NCI-H345 treated with DMSO at 0.1 percent for 48 hours (cell line): ENCODE measurements around the gene GPRIN2.
"Not testable (repeated sequence)": the region's sequence is repeated elsewhere in the genome, so short reads cannot be mapped to it uniquely, and the experiment has no call there.

Source experiments
- DNase-seq: peaks from one replicate; lab custom pipeline; 2025; ENCODE audit not compliant: unreplicated experiment; lab: John Stamatoyannopoulos, UW

GPRIN2 gene

DNA sequence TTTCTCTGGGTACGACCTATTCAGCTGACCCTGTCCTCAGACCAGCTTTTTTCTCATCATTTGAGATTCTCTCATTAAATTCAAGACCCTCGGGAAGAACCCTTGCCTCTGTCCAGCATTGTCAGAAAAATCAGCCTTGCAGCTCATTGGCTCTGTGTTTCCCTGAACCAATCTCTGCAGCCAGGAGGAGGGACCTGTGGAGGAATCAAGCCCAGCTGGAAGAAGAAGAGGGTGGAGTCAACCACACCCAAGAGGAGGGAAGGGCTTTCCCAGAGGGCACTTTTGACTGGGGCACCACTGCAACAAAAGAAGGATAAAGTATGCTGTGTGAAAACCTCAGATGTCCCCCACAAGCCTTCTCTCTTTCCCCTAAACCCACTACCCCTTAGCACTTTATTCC is 14.2 kb upstream of the GPRIN2 start:
- not testable (repeated sequence) for DNase-seq

DNA sequence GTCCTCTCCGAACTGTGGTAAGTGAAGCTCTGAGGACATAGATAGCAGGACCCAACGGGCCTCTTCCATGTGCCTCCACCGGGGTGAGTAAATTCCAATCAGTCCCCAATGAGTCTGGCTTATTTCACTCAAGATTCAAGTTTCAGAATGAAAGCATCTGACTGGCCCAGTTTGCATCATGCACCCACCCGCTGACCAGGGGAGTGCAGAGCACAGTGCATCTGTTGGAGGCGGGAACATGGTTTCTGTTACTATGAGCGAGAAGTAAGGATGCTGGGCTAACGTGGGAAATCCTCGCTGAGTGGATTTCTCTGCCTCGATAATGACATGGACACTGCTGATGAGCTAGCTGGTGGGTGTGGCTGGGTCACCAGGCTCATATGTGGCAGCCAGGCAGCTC is 10.7 kb upstream of the GPRIN2 start:
- DNase-seq: not testable (repeated sequence)

DNA sequence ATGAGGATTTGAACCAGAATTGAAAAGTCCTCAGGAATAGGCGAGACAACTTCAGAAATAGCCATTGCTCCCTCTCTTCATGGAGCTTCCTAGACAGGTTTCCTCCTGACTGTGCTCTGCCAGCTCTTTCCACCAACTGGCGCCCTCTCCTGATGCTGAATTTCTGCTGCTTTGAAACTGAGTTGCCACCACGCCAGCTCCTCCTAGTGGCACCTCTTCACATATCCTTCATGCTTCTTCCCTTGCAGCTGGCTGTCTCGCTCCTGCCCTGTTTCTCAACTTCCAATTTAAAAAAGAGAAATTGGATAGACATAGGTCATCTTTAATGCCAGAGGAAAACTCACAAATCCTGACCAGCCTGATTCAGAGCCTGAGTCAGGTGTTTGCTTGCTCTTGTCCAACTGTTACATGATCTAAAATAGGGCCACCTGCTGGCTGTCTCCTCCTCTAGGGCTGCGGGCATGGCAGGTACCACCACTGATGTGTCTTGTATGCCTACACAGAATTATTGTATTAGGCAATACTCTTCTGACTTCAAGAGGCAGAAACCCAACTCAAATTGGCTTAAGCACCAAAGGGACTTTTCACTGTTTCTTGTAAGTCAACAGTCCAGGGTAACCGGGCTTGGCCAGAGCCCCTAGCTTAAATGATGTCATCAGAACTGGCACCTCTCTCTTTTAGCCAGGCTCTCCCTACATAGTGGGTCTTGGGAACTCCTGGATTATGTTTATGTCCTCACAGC is 9.3 kb upstream of the GPRIN2 start:
- not testable (repeated sequence) for DNase-seq

DNA sequence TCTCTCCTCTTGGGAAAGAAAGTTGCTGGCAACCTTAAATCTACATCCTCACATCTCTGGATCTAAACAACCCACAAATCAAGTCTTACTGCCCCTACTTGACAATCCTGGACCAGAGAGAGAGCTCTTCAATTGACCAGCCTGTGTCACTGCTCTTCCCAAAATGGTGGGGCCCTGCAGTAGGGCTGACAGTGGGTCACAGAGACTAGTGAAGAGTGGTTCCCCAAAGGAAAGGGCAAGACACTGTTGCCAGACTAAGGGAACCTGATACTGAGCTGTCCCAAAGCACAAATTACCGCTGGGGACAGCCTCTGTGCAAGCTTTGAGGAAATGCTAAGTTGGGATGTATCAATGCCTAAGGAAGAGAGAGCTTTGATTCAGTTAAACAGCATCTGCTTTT is 4.5 kb upstream of the GPRIN2 start:
- DNase-seq: no peak

DNA sequence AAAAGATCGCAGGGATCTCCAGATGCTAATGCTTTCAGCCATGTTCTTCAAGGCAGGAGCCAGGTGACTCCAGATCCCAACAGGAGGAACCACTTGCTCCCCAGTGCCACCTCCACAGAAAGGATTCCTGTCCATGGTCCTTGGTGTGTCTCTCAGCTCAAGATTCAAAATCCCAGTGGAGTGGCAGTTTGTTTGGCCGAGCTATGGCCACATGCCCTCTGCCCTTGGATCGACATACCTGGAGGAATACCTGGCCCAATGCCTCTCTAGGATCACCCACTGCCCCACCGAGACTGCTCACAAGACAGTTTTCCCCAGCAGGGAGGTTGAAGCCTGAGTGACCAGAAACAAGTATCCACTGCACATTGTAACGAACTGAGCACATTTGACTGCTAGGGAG is 3.9 kb upstream of the GPRIN2 start:
- no peak for DNase-seq

DNA sequence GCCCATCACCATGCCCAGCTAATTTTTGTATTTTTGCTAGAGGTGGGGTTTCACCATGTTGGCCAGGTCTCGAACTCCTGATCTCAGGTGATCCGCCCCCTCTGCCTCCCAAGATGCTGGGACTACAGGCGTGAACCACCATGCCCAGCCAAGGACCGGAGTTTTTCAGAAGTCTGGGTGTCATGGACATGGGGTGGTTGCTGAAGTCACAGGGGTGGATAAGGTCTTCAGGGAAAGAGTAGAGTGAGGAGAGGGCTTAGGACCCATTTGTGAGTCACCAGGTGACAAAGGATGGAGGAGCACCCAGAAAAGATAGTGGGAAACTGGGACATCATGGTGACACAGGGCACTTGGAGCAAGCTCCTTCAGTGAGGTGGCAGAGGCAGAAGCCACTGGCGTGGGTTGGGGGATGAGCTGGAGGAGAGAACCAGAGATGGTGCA is 2.8 kb upstream of the GPRIN2 start:
- DNase-seq: no peak

DNA sequence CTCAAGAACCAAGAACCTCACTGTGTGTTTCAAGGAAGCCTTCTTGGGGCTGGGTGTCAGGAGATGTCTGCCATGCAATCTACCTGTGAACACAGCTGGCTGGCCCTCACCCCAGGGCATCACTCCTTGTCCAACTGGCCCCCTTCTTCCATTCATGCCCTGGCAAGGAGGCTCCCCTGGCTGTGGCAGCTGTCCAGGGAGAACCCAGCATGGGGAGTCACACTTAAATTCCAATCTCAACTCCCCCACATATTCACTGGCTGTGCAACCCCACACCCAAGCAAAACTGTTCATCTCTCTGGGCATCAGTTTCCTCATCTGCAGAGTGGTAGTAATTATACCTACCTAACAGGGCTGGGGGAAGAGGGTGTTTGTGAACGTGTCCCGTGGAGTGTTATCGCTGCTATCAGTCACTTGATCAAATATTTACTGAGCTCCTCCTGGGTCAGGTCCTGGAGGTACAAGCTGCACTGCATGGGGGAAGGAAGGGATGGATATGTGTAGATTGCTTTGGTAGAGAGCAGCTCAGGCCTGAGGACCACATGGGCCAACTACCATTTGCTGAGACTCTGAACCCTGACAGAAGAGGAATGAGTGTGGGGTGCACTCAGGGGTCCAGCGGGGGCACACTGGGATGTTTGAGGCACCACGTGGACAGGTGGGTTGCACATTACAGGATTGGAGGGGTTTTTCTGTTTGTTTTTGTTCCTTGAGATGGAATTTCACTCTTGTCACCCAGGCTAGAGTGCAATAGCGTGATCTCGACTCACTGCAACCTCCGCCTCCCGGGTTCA is 2.1 kb upstream of the GPRIN2 start:
- no peak for DNase-seq

DNA sequence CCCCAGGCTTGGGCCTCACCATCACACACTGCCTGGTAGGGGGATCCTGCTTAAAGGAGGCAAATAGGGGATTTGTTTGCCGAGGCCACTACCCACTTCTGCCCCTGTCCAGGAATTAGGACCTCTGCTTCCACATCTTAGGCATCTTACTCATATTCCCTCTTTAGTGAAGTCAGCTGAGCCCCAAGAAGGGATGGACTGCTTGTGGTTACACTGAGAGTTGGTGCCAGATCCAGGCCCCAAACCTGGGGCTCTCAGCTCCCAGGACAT is 1.6 kb upstream of the GPRIN2 start:
- DNase-seq: no peak

DNA sequence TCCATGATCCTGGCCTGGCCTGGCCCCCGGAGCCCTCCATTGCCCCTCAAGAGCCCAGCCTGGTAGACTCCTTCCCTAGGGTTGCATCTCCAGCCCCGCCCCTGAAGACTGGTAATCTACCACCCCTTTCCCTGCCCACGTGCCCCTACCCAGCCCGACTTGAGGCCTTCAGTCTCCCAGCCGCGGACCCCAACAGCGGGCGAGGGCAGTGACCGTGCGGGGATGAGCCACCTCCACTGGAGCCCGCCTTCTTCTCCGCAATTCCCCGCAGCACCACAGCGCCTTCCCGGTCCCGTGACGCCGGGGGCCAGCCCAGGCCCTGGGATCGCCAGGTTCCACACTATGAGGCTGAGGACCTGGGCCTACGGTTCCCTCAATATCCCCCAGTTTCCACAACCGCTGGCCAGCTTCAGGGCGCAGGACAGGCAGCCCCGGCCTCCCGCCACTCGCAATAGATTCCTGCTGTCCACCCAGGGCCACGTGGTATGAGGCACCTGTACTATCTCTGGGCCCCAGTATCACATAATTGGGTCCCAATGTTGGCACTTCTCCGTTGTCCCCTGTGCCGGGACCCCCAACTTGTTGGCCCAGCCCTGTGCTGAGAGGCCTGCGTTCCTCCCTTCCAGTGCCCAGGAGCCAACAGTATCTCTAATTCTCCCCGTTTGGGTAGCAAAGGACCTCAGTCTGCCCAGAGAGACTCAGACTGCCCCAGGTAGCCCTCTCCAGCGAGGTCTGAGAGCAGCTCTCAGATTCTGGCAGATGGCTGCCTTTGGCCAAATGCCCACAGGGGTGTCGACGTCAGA is 1.1 kb upstream of the GPRIN2 start:
- DNase-seq: no peak

DNA sequence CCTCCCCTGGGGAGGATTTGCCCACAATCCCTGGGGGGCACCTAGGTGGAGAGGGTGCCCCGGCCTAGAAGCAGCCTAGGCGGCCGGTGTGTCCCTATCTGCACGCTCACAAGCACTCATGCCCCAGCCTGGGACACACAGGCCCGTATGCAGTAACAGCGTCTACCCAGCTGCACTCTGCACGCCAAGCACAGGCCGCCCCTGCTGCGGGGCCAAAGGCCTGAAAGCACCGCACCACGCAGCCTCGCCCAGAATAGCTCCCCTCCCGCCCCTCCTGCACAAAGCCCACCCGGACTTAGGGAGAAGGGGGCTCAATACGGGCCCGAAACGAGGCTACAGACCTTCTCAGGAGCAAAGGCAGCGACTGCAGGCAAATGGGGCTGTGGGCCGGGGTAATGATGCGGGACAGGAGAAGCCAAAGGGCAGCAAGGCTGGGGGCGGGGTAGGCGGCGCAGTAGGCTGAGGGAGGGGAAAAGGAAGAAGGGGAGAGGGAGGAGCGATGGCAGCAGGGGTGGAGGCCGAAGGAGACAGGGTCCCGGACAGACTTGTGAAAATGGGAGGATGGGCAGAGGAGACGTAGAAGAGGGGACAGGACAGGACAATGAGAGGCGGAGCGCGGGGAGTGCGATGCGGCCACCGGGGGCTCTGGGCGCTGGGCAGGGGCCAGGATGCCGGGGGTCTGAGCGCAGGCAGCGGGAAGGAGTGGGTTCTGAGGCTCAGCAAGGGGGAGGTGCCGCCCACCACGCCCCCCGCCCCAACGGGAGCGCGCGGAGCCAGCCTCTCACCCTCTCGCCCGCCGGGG is 544 bp downstream of the GPRIN2 start:
- DNase-seq: no peak

DNA sequence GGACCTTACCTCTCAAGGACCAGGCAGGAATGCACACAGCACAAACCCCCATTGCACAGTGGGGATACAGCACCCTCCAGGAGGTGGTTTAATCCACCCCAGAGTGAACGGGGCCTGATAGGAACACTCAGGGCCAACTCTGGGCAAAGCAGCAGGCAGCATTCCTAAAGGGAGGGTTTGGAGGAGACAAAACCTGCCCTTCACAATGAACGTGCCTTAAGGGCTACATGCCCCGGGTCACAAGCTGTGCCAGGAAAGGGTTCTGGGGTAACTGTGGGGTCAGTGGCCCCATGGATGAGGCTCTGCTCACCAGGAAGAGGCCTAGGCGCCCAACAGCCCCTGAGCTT is 1.1 kb downstream of the GPRIN2 start:
- no peak for DNase-seq

DNA sequence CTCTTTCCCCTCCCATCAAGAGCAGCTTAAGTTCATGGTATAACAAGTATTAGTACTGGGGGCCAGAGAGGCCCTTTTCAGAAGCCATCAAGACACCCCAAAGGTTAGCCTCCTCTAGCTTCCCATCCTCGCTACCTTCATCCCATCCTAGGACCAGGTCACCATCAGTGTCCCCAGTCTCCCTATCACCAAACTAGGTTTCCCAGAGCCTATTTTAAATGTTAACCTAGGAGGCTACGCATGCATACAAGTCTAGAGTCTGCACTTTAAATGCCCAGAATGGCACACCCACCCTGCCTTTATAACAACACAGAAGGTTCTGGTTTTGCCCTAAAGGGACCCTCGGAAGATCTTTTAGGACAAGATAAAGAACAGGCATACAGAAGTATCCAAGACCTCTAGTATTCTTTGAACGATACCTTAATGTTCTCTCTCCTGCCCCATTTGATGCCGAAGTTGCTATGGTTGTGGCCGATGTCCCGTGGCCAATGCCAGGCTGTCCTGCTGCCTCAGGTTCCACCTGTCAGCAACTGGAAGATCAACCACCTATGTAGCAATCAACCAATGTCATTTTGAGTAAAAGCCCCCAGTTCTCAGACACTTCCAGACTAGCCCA is 2.2 kb downstream of the GPRIN2 start:
- DNase-seq: no peak

DNA sequence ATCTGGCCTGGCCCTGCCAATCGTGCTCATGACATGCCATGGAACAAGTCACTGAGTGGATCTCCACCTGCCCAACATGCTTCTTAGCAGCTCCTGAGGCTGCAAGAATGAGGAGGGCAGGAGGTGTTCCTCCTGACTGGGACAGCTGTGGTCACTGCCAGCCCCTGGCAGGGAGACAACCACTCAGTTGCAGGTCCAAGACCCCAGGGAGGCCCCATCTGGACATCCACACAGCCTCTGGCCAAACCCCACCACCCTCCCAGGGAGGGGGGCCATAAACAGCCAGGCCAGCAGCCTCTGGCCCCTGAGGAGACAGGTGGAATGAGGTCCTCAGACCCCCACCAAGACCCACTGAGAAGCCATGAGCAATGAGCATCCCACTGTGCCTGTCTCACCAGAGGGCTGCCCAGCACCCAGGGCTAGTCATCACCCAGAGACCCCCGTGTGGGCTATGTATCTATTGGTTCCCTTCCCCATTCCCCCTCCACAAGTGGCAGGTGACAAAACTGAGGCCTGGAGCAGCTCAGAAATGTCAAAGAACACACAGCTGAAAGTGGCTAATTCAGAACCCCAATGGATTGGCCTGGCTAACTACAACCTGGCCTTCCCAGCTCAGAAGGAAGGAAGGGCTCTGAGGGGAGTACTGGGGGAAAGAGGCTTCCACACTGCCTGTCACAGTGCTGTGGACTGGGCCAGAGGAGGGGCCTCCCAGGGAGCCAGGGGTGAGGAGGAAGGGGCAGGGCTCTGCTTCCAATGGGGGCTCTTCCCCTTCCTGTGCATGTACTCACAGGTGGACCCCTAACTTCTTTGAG is 3.0 kb downstream of the GPRIN2 start:
- DNase-seq: no peak

DNA sequence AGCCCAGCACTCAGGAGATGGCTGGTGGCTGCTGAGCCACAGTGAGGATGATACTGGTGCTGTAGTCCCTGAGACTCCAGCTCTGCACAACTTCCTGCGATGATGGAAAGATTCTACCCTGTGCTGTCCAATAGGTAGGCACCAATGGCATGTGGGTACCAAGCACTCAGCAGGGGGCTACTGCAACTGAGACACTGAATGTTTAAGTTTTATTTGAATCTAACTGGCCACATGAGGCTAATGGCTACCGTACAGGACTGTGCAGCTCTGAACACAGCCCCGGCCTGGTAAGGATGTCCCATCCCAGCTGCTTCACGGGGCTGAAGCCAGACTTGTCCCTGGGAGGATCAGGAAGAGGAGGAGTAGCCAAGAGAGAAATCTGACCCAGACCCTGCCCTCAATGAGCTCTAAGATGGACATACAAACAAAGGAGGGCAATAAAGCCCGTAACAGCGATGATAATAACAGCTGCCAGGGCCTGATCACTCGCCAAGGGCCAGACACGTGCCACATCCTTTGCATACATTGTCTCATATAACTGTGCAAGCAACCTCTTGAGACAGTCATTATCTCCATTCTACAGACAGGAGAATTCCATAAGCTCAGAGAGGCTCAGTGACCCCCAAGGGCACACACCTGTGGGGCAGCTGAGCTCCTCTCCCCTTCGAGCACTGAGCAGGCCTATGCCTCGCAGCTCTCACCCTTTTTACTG is 3.8 kb downstream of the GPRIN2 start:
- no peak for DNase-seq

DNA sequence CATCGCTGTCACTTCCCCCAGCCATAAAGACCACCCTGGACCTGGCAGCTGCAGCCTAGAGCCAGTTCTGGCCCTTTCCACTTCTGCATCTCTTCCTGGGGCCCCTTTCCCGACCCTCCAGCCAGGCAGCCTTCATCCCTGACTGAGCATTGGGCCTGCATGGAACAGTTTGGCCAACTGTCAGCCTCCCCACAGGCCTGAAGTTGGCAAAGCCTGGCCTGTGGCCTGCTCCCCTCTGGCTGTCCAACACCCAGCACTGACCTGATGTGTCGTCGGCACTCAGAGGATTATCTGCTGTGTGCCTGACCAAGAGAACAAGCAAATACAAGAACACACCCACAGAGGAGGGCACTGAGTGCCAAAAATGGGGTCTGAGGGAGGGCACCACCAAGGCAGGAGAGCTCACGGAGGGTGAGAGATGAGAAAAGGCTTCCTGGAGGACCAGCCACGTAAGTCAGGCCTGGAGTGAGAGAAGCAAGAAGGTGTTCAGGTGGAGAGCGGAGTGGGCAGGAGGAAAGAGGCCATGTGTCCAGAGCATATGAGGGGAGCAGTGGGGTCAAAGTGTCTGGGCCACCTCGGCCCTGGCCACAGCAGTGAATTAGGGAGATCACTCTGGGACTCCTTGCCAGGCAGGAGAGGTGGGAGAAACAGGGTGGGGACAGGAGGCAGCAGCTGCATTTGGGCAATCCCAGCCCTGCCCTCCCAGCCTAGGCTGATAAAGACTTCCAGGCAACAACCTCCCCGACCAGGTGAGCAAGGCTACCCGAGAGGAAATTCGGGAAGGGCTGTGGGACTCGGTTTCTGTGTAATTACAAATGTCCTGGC is 4.5 kb downstream of the GPRIN2 start:
- DNase-seq: no peak

DNA sequence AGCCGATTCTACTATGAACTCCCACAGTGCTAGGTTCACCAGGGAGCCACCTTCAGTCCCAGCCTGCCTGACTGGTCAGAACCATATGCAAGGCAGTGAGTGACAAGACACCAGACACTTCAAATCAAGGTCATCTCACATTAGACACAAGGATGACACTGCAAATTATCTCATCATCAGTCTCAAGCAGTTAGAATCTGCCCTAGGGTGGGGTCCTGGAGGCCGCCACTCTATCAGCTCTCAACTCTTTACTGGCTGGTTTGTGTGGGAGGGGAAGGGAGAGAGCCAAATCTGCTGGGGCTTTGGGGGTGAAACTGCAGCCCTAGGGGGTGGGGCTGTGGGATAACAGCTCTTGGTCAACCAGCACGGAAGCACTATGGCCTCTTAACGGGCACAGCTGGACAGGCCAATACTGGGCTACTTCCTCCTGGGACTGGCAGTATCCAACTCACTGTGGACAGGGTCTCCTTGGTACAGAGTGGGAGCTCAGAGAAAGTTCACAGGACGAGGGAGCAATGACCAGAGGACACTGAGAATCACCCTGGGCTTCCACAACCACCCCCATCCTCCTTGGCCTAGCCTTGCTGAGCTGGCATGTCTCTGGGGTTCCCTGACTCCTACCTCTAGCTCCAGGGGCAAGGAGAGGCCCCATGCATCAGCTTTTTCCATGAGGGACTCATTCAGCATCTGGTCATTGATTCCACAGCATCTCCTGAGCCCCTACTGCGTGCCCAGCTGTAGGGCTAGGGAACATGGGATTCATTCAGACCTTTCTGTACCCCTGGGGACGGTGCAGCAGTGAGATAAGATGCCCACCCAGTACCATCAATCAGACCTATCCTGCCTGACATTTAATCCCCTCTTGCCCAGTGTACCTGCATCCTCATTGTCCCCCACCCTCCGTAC is 5.4 kb downstream of the GPRIN2 start:
- no peak for DNase-seq

DNA sequence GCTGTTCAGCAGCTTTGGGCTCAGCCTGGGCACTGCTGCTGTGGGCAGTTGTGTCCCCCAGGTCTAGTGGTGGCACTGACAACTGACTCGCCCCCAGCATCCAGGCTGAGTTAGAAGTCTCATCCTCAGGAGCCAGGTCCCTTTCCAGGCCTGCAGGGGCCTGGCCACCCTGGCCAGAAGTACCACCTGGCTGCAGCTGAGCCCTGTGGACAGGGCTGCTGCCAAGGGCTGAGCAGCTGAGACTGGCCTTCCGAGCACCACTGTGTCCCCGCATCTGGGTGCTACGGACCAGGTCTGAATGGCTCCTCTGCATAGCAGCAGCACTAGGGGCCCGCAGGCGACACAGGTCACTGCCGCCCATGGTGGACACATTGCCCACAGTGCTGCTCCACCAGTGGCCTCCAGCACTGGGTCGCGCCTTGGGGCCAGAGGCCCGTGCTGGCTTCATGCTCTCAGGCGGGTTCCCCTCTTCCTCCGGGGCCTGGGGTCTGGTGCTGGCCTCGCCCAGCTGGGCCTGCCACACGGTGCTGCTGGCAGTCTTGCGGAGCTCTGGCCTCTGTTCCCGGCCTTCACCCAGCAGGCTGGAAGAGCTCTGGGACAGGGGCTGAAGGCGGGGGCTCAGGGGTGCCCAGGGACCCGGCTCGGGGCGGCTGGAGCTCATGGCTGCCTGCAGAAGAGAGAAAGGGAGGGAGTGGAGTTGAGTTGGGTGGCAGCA is 6.2 kb downstream of the GPRIN2 start:
- DNase-seq: no peak
